ENCODE data around the gene LEP.

DNA sequence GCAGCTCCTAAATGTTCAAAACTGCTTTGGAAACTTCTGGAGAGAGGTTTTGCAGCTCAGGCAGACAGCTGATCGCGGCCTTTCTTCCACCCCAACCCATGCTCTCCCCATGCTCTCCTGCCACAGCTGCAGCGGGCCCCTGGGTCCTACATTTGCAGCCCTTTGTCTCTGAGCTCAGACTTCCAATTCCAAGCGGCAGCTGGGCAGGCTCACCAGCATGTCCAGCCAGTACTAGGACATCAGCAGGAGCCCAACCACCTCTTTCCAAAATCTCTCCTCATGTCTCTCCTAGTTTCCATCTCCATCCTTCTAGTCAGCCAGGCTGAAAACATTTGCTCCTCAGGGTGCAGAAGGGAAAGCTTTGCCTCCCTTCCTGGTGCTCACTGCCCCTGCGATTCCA, 6.0 kb downstream of the LEP start:
- no peak for TF ChIP-seq EZH2phosphoT487 (IDR thresholded peaks at IDR 0.05)
- TF ChIP-seq, protein P1, sequence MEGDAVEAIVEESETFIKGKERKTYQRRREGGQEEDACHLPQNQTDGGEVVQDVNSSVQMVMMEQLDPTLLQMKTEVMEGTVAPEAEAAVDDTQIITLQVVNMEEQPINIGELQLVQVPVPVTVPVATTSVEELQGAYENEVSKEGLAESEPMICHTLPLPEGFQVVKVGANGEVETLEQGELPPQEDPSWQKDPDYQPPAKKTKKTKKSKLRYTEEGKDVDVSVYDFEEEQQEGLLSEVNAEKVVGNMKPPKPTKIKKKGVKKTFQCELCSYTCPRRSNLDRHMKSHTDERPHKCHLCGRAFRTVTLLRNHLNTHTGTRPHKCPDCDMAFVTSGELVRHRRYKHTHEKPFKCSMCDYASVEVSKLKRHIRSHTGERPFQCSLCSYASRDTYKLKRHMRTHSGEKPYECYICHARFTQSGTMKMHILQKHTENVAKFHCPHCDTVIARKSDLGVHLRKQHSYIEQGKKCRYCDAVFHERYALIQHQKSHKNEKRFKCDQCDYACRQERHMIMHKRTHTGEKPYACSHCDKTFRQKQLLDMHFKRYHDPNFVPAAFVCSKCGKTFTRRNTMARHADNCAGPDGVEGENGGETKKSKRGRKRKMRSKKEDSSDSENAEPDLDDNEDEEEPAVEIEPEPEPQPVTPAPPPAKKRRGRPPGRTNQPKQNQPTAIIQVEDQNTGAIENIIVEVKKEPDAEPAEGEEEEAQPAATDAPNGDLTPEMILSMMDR (IDR thresholded peaks at IDR 0.05): no peak

Data from neural progenitor cell (in vitro differentiated cells).